SK-N-SH treated with all-trans-retinoic acid at 6 μM for 48 hours (cell line): Measurements from ENCODE around the gene EEF1E1.

Source experiments
- ATAC-seq: fragments of 200-7000 bp; cut with Tn5 transposase; 3 replicates; pipeline ENCODE4 v1.9.1; 2020; ENCODE audit warnings: mild to moderate bottlenecking, moderate library complexity
- BACH2 ChIP-seq: fragments of 250-450 bp; sonication (Bioruptor Pico); IDR thresholded peaks from 2 replicates; pipeline ENCODE4 v1.9.0; 2021; ENCODE audit warnings: mild to moderate bottlenecking, borderline replicate concordance
- ESRRG ChIP-seq: fragments of 250-450 bp; sonication (Bioruptor Pico); IDR thresholded peaks from 2 replicates; pipeline ENCODE4 v1.6.1; 2021; ENCODE audit warnings: mild to moderate bottlenecking
- GLIS3 ChIP-seq: fragments of 250-450 bp; sonication (Bioruptor Pico); IDR thresholded peaks from 2 replicates; pipeline ENCODE4 v1.5.0; 2020; ENCODE audit warnings: mild to moderate bottlenecking, moderate library complexity
- ISL1 ChIP-seq: fragments of 250-450 bp; sonication (Bioruptor Pico); IDR thresholded peaks from 2 replicates; pipeline ENCODE4 v2.1.2; 2022; ENCODE audit warnings: mild to moderate bottlenecking, moderate library complexity
- OSR1 ChIP-seq: fragments of 250-450 bp; sonication (Bioruptor Pico); IDR thresholded peaks from 2 replicates; pipeline ENCODE4 v1.8.0; 2022; ENCODE audit warnings: moderate library complexity, mild to moderate bottlenecking, inconsistent platforms
- PPARA ChIP-seq: fragments of 250-450 bp; sonication (Bioruptor Pico); IDR thresholded peaks from 2 replicates; pipeline ENCODE4 v1.5.0; 2020; ENCODE audit warnings: mild to moderate bottlenecking, borderline replicate concordance
- RARB ChIP-seq: fragments of 250-450 bp; sonication (Bioruptor Pico); IDR thresholded peaks from 2 replicates; pipeline ENCODE4 v1.8.0; 2021; ENCODE audit warnings: mild to moderate bottlenecking, moderate library complexity
- SNAI2 ChIP-seq: fragments of 250-450 bp; sonication (Bioruptor Pico); IDR thresholded peaks from 2 replicates; pipeline ENCODE4 v1.5.0; 2020; ENCODE audit warnings: mild to moderate bottlenecking, moderate library complexity
- TOX ChIP-seq: fragments of 250-450 bp; sonication (Bioruptor Pico); IDR thresholded peaks from 2 replicates; pipeline ENCODE4 v1.8.0; 2021; ENCODE audit warnings: mild to moderate bottlenecking, moderate library complexity, borderline replicate concordance
- ZFP30 ChIP-seq: fragments of 450-650 bp; formaldehyde crosslinking; IDR thresholded peaks from 2 replicates; pipeline ENCODE4 v1.5.0; 2022; ENCODE audit warnings: mild to moderate bottlenecking, moderate library complexity
- ZNF565 ChIP-seq: fragments of 450-650 bp; formaldehyde crosslinking; conservative IDR thresholded peaks from 2 replicates; pipeline ENCODE4 v1.5.0; 2020; ENCODE audit warnings: low read depth, mild to moderate bottlenecking, moderate library complexity
- ZNF70 ChIP-seq: fragments of 450-650 bp; formaldehyde crosslinking; IDR thresholded peaks from 2 replicates; pipeline ENCODE4 v1.5.0; 2020; ENCODE audit warnings: mild to moderate bottlenecking, moderate library complexity
- TF ChIP-seq, protein P1 (sequence below): fragments of 250-450 bp; sonication (Bioruptor Pico); IDR thresholded peaks from 2 replicates; pipeline ENCODE4 v1.8.0; 2020; ENCODE audit warnings: mild to moderate bottlenecking, moderate library complexity, borderline replicate concordance
- TF ChIP-seq, protein P2 (sequence below): fragments of 250-450 bp; sonication (Bioruptor Pico); IDR thresholded peaks from 2 replicates; pipeline ENCODE4 v1.5.1; 2021; ENCODE audit warnings: mild to moderate bottlenecking, moderate library complexity
- TF ChIP-seq, protein P3 (sequence below): fragments of 250-450 bp; sonication (Bioruptor Pico); IDR thresholded peaks from 2 replicates; pipeline ENCODE4 v1.5.0; 2020; ENCODE audit warnings: mild to moderate bottlenecking, moderate library complexity
- TF ChIP-seq, protein P4 (sequence below): fragments of 250-450 bp; sonication (Bioruptor Pico); IDR thresholded peaks from 2 replicates; pipeline ENCODE4 v1.5.1; 2020; ENCODE audit warnings: low read depth, mild to moderate bottlenecking, moderate library complexity
- TF ChIP-seq, protein P5 (sequence below): fragments of 250-450 bp; sonication (Bioruptor Pico); IDR thresholded peaks from 2 replicates; pipeline ENCODE4 v1.8.0; 2021; ENCODE audit warnings: low read depth, mild to moderate bottlenecking, moderate library complexity, borderline replicate concordance

The EEF1E1 gene

DNA sequence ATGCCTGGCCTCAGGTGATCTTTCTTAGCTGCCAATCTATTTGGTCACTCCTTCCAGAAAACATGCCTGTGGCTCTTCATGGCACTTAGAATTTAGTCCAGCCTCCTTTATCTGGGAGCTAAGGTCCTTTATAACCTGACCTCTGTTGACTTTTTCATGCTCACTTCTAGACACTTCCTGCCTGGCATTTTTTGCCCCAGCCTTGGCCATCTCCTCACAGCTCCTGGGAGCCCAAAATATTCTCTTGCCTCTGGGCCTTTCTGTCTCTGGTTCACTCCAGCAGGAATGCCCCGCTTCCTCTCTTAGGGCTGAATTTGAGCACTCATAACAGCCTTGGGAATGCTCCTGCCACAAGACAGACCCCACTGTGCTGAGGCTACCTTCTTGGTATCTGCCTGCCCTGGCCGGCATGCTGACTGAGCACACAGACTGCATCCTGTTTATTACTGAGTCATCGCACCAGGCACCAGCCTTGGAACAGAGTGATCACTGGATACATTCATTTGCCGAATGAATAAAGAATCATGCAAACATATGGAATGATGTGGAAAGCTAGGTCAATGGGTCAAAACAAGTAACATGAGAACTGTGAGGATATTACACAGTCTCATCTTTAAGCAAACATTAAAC, 5.8 kb upstream of the EEF1E1 start:
- TF ChIP-seq ZNF70 (peak; percentile 97), BACH2 (CRISPR knock-in tag) (no peak), SNAI2 (CRISPR knock-in tag) (no peak), PPARA (CRISPR knock-in tag) (no peak)
- TF ChIP-seq, protein P1, sequence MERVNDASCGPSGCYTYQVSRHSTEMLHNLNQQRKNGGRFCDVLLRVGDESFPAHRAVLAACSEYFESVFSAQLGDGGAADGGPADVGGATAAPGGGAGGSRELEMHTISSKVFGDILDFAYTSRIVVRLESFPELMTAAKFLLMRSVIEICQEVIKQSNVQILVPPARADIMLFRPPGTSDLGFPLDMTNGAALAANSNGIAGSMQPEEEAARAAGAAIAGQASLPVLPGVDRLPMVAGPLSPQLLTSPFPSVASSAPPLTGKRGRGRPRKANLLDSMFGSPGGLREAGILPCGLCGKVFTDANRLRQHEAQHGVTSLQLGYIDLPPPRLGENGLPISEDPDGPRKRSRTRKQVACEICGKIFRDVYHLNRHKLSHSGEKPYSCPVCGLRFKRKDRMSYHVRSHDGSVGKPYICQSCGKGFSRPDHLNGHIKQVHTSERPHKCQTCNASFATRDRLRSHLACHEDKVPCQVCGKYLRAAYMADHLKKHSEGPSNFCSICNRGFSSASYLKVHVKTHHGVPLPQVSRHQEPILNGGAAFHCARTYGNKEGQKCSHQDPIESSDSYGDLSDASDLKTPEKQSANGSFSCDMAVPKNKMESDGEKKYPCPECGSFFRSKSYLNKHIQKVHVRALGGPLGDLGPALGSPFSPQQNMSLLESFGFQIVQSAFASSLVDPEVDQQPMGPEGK (CRISPR knock-in tag) = no peak
- peak; percentile 99 for ATAC-seq

DNA sequence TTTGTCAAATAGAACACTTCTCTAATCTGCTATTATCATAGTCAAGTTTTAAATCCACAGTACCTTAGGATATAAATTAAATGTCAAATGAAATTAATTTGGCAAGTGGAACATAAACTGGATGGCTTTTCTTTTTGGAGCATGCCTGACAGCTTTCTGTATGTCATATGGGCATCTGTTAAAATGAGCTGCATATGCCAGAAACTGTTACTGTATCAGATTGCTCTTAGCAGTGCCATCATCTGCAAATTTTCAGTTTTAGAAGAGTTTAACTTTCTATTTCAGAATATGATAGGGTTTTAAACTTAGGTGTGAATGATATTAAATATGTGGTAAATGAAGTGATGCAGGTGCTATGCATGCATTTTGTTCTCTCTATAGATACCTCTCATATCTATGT, 3.4 kb upstream of the EEF1E1 start:
- no peak for ATAC-seq
- TF ChIP-seq PPARA (CRISPR knock-in tag) = no peak
- TF ChIP-seq, protein P2, sequence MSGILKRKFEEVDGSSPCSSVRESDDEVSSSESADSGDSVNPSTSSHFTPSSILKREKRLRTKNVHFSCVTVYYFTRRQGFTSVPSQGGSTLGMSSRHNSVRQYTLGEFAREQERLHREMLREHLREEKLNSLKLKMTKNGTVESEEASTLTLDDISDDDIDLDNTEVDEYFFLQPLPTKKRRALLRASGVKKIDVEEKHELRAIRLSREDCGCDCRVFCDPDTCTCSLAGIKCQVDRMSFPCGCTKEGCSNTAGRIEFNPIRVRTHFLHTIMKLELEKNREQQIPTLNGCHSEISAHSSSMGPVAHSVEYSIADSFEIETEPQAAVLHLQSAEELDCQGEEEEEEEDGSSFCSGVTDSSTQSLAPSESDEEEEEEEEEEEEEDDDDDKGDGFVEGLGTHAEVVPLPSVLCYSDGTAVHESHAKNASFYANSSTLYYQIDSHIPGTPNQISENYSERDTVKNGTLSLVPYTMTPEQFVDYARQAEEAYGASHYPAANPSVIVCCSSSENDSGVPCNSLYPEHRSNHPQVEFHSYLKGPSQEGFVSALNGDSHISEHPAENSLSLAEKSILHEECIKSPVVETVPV (CRISPR knock-in tag) = no peak
- TF ChIP-seq TOX = no peak
- TF ChIP-seq, protein P3, sequence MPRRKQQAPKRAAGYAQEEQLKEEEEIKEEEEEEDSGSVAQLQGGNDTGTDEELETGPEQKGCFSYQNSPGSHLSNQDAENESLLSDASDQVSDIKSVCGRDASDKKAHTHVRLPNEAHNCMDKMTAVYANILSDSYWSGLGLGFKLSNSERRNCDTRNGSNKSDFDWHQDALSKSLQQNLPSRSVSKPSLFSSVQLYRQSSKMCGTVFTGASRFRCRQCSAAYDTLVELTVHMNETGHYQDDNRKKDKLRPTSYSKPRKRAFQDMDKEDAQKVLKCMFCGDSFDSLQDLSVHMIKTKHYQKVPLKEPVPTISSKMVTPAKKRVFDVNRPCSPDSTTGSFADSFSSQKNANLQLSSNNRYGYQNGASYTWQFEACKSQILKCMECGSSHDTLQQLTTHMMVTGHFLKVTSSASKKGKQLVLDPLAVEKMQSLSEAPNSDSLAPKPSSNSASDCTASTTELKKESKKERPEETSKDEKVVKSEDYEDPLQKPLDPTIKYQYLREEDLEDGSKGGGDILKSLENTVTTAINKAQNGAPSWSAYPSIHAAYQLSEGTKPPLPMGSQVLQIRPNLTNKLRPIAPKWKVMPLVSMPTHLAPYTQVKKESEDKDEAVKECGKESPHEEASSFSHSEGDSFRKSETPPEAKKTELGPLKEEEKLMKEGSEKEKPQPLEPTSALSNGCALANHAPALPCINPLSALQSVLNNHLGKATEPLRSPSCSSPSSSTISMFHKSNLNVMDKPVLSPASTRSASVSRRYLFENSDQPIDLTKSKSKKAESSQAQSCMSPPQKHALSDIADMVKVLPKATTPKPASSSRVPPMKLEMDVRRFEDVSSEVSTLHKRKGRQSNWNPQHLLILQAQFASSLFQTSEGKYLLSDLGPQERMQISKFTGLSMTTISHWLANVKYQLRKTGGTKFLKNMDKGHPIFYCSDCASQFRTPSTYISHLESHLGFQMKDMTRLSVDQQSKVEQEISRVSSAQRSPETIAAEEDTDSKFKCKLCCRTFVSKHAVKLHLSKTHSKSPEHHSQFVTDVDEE = no peak
- TF ChIP-seq RARB = no peak
- no peak for TF ChIP-seq ZNF565 (CRISPR knock-in tag)
- no peak for TF ChIP-seq ESRRG (CRISPR knock-in tag)
- TF ChIP-seq, protein P4, sequence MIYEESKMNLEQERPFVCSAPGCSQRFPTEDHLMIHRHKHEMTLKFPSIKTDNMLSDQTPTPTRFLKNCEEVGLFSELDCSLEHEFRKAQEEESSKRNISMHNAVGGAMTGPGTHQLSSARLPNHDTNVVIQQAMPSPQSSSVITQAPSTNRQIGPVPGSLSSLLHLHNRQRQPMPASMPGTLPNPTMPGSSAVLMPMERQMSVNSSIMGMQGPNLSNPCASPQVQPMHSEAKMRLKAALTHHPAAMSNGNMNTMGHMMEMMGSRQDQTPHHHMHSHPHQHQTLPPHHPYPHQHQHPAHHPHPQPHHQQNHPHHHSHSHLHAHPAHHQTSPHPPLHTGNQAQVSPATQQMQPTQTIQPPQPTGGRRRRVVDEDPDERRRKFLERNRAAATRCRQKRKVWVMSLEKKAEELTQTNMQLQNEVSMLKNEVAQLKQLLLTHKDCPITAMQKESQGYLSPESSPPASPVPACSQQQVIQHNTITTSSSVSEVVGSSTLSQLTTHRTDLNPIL (CRISPR knock-in tag) = no peak
- no peak for TF ChIP-seq BACH2 (CRISPR knock-in tag)
- TF ChIP-seq ISL1 (CRISPR knock-in tag) = no peak
- no peak for TF ChIP-seq SNAI2 (CRISPR knock-in tag)
- no peak for TF ChIP-seq ZFP30
- no peak for TF ChIP-seq OSR1 (CRISPR knock-in tag)

DNA sequence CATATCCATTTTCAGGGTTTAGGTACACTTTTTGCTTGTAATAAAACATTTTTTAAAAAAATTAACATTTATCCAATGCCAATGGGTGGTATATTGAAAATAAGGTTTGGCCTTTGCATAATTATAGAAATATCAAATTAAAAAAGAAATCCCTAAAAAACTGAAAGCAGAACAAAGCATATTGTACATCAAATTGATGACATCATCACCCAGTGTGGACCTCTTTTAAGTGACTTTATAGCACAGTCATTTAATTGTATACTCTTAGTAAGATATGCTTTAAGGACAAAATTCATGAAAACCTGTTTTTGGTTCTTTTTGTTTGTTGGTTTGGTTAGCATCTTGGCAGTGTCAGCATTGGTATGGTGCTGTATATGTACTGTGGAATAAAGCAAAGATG, 1.4 kb upstream of the EEF1E1 start:
- TF ChIP-seq TOX = no peak
- TF ChIP-seq GLIS3 (CRISPR knock-in tag) = no peak
- TF ChIP-seq, protein P4 (CRISPR knock-in tag) = no peak
- TF ChIP-seq, protein P5, sequence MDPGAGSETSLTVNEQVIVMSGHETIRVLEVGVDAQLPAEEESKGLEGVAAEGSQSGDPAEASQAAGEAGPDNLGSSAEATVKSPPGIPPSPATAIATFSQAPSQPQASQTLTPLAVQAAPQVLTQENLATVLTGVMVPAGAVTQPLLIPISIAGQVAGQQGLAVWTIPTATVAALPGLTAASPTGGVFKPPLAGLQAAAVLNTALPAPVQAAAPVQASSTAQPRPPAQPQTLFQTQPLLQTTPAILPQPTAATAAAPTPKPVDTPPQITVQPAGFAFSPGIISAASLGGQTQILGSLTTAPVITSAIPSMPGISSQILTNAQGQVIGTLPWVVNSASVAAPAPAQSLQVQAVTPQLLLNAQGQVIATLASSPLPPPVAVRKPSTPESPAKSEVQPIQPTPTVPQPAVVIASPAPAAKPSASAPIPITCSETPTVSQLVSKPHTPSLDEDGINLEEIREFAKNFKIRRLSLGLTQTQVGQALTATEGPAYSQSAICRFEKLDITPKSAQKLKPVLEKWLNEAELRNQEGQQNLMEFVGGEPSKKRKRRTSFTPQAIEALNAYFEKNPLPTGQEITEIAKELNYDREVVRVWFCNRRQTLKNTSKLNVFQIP = no peak
- TF ChIP-seq, all 23 proteins: peak for 0
- ATAC-seq = no peak
